ENCODE measurements around the gene ATP2C1.

DNA sequence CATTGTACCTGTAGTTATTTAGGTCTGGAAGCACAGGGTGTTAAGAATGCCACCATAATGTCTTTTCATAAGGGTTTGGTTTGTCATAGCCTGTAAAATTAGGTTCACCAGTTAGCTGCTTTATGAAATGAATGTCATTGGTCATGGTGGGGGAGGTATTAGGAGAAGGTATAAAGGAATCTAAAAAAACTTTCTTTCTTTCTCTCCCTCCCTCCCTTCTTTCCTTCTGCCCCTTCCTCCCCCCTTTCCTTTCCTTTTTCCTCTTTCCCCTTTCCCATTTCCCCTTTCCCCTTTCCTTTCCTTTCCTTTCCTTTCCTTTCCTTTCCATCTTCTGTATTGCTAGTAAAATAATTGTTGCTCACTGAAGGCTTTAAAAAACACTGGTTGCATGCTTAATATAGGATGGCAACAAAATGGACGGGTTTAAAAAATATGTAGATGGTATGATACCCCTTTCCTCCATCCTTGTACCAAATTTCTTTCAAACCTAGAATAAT, 9.6 kb downstream of the ATP2C1 start:
- TF ChIP-seq, protein P1, sequence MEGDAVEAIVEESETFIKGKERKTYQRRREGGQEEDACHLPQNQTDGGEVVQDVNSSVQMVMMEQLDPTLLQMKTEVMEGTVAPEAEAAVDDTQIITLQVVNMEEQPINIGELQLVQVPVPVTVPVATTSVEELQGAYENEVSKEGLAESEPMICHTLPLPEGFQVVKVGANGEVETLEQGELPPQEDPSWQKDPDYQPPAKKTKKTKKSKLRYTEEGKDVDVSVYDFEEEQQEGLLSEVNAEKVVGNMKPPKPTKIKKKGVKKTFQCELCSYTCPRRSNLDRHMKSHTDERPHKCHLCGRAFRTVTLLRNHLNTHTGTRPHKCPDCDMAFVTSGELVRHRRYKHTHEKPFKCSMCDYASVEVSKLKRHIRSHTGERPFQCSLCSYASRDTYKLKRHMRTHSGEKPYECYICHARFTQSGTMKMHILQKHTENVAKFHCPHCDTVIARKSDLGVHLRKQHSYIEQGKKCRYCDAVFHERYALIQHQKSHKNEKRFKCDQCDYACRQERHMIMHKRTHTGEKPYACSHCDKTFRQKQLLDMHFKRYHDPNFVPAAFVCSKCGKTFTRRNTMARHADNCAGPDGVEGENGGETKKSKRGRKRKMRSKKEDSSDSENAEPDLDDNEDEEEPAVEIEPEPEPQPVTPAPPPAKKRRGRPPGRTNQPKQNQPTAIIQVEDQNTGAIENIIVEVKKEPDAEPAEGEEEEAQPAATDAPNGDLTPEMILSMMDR (IDR thresholded peaks at IDR 0.05; ENCODE audit: poor library complexity) = no peak
- TF ChIP-seq EZH2 (IDR thresholded peaks at IDR 0.05; ENCODE audit: borderline replicate concordance) = no peak

All from hepatocyte (in vitro differentiated cells).